ENCODE data around the gene MCRIP1.
A peak's percentile ranks its signal among the peaks of the same experiment; 100 is the strongest.

Gene MCRIP1

DNA sequence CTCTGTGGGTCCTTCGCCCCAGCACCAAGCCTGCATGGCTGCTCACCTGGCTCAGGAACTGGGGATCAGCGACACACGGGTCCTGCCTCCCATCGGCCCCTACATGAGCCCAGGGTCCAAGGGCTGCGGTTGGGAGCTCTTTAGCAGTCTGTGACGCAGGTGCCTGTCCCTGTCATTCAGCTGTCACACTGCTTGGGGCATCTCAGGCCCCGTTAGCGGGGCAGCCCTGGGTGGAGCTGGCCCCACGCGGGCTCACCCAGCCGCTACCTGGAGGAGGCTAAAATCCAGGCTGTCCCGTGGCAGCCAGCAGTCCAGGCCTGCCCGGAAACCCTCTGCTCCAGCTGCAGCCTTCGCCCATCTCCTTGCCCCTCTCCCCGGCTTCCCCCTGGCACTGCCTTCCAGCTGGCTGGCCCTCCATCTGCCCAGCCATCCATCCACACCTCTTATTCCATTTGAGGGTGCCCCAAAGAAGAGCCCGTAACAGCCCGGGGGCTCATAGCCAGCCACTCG is 25.8 kb downstream of the MCRIP1 start:
- H2AK5ac ChIP-seq (ENCODE audit: low read length): no peak overlapping the region
- H3K36me3 ChIP-seq (ENCODE audit: control insufficient read depth, insufficient read depth, low read length): no peaks in the 10 kb centered on the region
- no peak overlapping the region for H4K5ac ChIP-seq (ENCODE audit: low read length)
- H3K23ac ChIP-seq (ENCODE audit: low read length): no peak overlapping the region
- no peaks in the 10 kb centered on the region for H3K79me2 ChIP-seq (ENCODE audit: control insufficient read depth, insufficient read depth, low read length)
- no peak overlapping the region for H2BK15ac ChIP-seq (replicated peaks; ENCODE audit: low read depth)
- no peaks in the 10 kb centered on the region for H3K79me1 ChIP-seq (ENCODE audit: low read length)
- no peak overlapping the region for H3K4ac ChIP-seq (ENCODE audit: low read depth, low read length)
- no peak overlapping the region for H2BK5ac ChIP-seq (ENCODE audit: low read length)
- H4K8ac ChIP-seq (ENCODE audit: low read depth, low read length): no peak overlapping the region
- H3K4me2 ChIP-seq (ENCODE audit: low read length): no peak overlapping the region
- H3K27ac ChIP-seq (ENCODE audit: low read depth, low read length): no peak overlapping the region
- H2BK120ac ChIP-seq (ENCODE audit: low read depth, low read length): no peak overlapping the region
- peaks cover 26% of the 10 kb centered on the region for H3K27me3 ChIP-seq (ENCODE audit: insufficient read depth, low read length, poor library complexity)
- no peak overlapping the region for H3K56ac ChIP-seq (ENCODE audit: low read length)
- H3K4me3 ChIP-seq (ENCODE audit: low read length): no peak overlapping the region
- no CpG with 5 or more reads among the region's 18 CpGs for WGBS (ENCODE audit: extremely low coverage, insufficient coverage, low lambda C conversion rate)
- no peak overlapping the region for H3K9ac ChIP-seq (ENCODE audit: low read length)
- no peak for DNase-seq
- H3K18ac ChIP-seq (ENCODE audit: low read length): no peak overlapping the region
- H3K4me1 ChIP-seq (ENCODE audit: control insufficient read depth, low read depth, low read length): no peaks in the 10 kb centered on the region

DNA sequence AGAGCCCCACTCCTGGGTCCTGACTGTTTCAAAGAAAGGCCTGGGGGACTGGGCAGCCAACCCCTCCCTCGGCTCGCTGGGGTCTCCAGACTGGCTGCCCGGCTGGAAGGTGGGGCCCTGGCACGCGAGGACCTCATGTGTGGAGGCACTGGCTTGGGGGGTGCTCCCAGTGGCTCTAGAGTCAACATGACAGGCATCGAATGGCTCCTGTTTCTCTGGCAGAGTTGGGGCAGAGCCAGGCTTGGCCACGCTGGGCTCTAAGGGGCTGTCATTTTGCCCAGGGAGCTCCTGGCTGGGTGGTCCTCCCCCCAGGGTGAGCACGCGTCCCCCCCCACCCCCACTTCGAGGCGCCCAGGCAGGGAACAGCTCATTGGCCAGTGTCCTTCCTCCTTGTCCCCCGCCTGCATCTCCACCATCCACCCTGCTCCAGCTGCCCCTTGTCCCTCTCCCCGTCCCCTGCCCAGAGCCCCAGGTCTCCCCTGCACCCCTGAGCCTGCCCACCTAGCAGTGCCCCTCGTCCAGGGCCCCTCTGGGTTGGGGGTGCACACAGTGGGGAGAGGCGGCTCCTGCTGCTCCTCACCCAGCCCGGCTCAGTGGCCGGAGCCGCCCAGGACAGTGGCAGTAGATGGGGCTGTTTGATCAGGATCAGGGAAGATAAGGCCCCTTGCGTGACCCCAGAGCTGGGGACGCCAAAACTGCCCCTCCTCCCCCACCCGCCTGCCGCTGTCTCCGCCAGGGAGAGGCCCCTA is 26.5 kb downstream of the MCRIP1 start:
- Histone ChIP-seq H3K18ac (ENCODE audit: low read length) (no peak overlapping the region), H2AK5ac (ENCODE audit: low read length) (no peak overlapping the region), H3K27ac (ENCODE audit: low read depth, low read length) (no peak overlapping the region), H3K56ac (ENCODE audit: low read length) (no peak overlapping the region), H3K4ac (ENCODE audit: low read depth, low read length) (no peak overlapping the region), H4K5ac (ENCODE audit: low read length) (no peak overlapping the region), H3K23ac (ENCODE audit: low read length) (no peak overlapping the region), H2BK120ac (ENCODE audit: low read depth, low read length) (no peak overlapping the region), H3K4me3 (ENCODE audit: low read length) (no peak overlapping the region), H3K4me2 (ENCODE audit: low read length) (no peak overlapping the region), H3K9ac (ENCODE audit: low read length) (no peak overlapping the region), H4K8ac (ENCODE audit: low read depth, low read length) (no peak overlapping the region), H3K27me3 (ENCODE audit: insufficient read depth, low read length, poor library complexity) (peaks cover 26% of the 10 kb centered on the region), H3K79me2 (ENCODE audit: control insufficient read depth, insufficient read depth, low read length) (no peaks in the 10 kb centered on the region), H3K4me1 (ENCODE audit: control insufficient read depth, low read depth, low read length) (no peaks in the 10 kb centered on the region), H2BK15ac (replicated peaks; ENCODE audit: low read depth) (no peak overlapping the region), H3K36me3 (ENCODE audit: control insufficient read depth, insufficient read depth, low read length) (no peaks in the 10 kb centered on the region), H3K79me1 (ENCODE audit: low read length) (no peaks in the 10 kb centered on the region), H2BK5ac (ENCODE audit: low read length) (no peak overlapping the region)
- no peak for DNase-seq
- WGBS (ENCODE audit: extremely low coverage, insufficient coverage, low lambda C conversion rate): no CpG with 5 or more reads among the region's 23 CpGs

DNA sequence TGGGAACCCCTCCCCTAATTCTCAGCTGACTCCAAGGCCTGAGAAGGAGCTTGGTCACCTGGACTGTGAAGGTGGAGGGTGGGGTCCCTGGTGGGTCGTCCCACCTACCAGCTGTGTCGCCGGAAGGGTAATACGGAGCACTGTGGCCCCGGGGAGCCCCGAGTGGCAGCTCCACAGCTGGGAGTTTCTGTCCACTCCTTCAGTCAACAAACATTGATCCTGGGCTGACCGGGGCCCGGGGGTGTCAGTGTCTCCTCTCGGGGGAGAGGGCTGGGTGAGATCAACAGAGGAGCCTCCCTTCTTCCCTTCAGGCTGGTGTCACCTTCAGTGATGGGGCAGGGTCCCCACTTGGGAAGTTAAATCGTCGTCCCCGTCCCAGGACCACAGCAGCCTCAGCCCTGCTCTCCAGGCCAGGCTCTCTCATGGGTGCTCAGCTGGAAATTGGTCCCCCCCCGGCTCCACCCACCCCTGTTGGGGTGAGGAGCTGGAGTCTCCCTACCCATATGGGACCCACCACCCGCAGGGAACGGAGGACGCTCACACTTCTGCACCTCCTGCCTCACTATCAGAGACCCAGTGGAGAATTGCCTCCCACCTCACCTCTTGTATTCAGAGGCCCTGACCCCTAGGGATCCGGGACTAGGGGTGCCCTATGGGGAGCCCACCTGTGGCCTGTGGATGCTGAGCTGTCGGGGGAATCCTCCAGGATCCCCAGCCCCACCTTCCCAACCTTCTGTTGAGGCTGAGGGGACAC is 27.2 kb downstream of the MCRIP1 start:
- Histone ChIP-seq H3K27me3 (ENCODE audit: insufficient read depth, low read length, poor library complexity) (peaks cover 26% of the 10 kb centered on the region), H3K9ac (ENCODE audit: low read length) (no peak overlapping the region), H2BK5ac (ENCODE audit: low read length) (no peak overlapping the region), H2AK5ac (ENCODE audit: low read length) (no peak overlapping the region), H4K8ac (ENCODE audit: low read depth, low read length) (no peak overlapping the region), H3K4me1 (ENCODE audit: control insufficient read depth, low read depth, low read length) (no peaks in the 10 kb centered on the region), H3K27ac (ENCODE audit: low read depth, low read length) (no peak overlapping the region), H3K4me3 (ENCODE audit: low read length) (no peak overlapping the region), H3K4ac (ENCODE audit: low read depth, low read length) (no peak overlapping the region), H3K36me3 (ENCODE audit: control insufficient read depth, insufficient read depth, low read length) (no peaks in the 10 kb centered on the region), H2BK15ac (replicated peaks; ENCODE audit: low read depth) (no peak overlapping the region), H3K56ac (ENCODE audit: low read length) (no peak overlapping the region), H3K79me2 (ENCODE audit: control insufficient read depth, insufficient read depth, low read length) (no peaks in the 10 kb centered on the region), H3K4me2 (ENCODE audit: low read length) (no peak overlapping the region), H3K18ac (ENCODE audit: low read length) (no peak overlapping the region), H4K5ac (ENCODE audit: low read length) (no peak overlapping the region), H3K79me1 (ENCODE audit: low read length) (no peaks in the 10 kb centered on the region), H3K23ac (ENCODE audit: low read length) (no peak overlapping the region), H2BK120ac (ENCODE audit: low read depth, low read length) (no peak overlapping the region)
- WGBS (ENCODE audit: extremely low coverage, insufficient coverage, low lambda C conversion rate): no CpG with 5 or more reads among the region's 18 CpGs
- no peak for DNase-seq

DNA sequence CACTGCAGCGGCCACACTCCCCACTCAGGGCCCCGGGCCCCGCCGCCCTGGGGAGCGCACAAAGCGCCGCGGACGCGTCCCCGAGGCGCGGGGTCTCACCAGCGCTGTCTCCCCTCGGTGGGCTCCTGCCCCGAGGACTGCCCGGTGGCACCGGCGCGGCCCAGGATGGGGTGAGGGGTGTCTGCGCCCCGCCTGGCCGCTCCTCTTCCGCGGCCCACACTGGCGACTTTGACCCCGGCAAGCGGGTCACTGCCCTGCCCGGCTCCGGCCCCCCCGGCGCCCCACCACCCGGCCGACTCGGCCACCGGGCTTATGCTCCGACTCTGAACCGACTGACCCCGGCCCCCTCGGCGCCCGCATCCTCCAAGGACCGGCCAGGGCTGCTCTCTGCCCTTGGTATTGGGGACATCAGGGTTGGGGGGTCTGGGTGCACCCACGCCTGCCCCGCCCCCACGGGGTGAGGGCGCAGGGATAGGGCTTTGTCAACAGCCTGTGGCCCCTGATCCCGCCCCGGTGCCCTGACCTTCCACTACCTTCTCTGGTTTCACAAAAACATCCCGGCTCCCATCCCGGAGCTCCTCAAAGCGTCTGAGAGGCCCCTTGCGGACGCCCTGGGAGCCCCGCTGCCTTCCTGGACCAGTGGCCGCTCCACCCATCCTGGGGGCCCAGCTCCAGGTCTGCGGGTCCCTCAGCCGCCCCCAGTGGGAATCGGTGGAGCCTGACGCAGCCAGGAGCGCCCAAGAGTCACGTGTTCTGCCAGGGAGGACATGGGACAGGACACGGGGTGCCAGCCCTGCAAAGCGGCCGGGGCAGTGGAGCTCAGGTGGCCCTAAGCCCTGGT is 28.3 kb downstream of the MCRIP1 start:
- H3K4me3 ChIP-seq (ENCODE audit: low read length): no peak overlapping the region
- no peak overlapping the region for H2AK5ac ChIP-seq (ENCODE audit: low read length)
- no peak overlapping the region for H4K8ac ChIP-seq (ENCODE audit: low read depth, low read length)
- H3K79me2 ChIP-seq (ENCODE audit: control insufficient read depth, insufficient read depth, low read length): no peaks in the 10 kb centered on the region
- no peak overlapping the region for H3K27ac ChIP-seq (ENCODE audit: low read depth, low read length)
- no peak overlapping the region for H3K18ac ChIP-seq (ENCODE audit: low read length)
- H2BK5ac ChIP-seq (ENCODE audit: low read length): no peak overlapping the region
- peaks cover 26% of the 10 kb centered on the region for H3K27me3 ChIP-seq (ENCODE audit: insufficient read depth, low read length, poor library complexity)
- no CpG with 5 or more reads among the region's 65 CpGs for WGBS (ENCODE audit: extremely low coverage, insufficient coverage, low lambda C conversion rate)
- H4K5ac ChIP-seq (ENCODE audit: low read length): no peak overlapping the region
- H2BK120ac ChIP-seq (ENCODE audit: low read depth, low read length): no peak overlapping the region
- H3K4me1 ChIP-seq (ENCODE audit: control insufficient read depth, low read depth, low read length): no peaks in the 10 kb centered on the region
- no peak for DNase-seq
- H3K36me3 ChIP-seq (ENCODE audit: control insufficient read depth, insufficient read depth, low read length): no peaks in the 10 kb centered on the region
- H3K79me1 ChIP-seq (ENCODE audit: low read length): no peaks in the 10 kb centered on the region
- no peak overlapping the region for H3K23ac ChIP-seq (ENCODE audit: low read length)
- no peak overlapping the region for H3K56ac ChIP-seq (ENCODE audit: low read length)
- H3K4me2 ChIP-seq (ENCODE audit: low read length): no peak overlapping the region
- H3K9ac ChIP-seq (ENCODE audit: low read length): no peak overlapping the region
- no peak overlapping the region for H3K4ac ChIP-seq (ENCODE audit: low read depth, low read length)
- no peak overlapping the region for H2BK15ac ChIP-seq (replicated peaks; ENCODE audit: low read depth)

DNA sequence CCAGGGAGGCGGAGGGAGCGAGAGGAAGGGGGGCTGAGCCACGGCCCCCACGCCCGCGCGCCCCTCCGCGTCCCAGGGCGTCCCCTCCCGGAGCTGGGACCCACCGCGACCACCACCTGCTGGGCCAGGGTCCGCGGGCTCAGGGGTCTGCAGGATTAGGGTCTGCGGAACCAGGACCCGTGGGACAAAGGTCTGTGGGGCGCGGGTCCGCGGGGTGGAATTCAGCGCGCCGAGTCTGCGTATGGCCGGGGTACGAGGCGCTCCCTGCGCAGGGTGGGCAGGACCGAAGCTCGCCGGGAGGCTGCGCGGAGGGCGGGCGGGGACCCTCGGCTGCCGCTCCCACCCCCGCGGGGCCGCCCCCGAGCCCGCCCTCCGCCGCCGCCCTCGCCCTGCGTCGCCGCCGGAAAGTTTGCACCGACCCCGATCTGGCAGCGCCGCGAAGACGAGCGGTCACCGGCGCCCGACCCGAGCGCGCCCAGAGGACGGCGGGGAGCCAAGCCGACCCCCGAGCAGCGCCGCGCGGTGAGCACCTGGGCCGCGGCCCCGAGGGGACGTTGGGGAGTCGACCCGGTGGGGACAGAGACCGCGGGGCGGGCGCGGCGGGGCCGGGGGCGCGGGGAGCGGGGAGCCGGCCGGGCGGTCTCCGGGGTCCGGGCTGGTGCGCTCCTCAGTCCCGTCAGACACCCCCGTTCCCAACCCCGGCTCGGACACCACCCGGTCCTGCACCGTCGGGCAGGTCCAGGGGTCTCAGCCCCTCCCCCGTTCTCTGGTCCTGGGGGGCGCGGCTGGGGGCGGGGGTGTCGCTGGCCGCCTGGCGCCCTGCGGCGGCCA is 29.1 kb downstream of the MCRIP1 start, which contains the start of gene GCGR:
Gene GCGR, plus strand, starts transcription at position 423 of the 831 bp plus-strand sequence. CDS start 4,869 bp downstream, outside the sequence.
- Histone ChIP-seq H3K36me3 (ENCODE audit: control insufficient read depth, insufficient read depth, low read length) (no peaks in the 10 kb centered on the region), H2BK15ac (replicated peaks; ENCODE audit: low read depth) (no peak within 1 kb of the TSS), H3K56ac (ENCODE audit: low read length) (peak within 1 kb of the TSS; percentile 15), H3K4ac (ENCODE audit: low read depth, low read length) (no peak within 1 kb of the TSS), H3K18ac (ENCODE audit: low read length) (no peak within 1 kb of the TSS), H2BK5ac (ENCODE audit: low read length) (no peak within 1 kb of the TSS), H2BK120ac (ENCODE audit: low read depth, low read length) (no peak within 1 kb of the TSS), H3K9ac (ENCODE audit: low read length) (no peak within 1 kb of the TSS), H3K27me3 (ENCODE audit: insufficient read depth, low read length, poor library complexity) (peaks cover 26% of the 10 kb centered on the region), H3K27ac (ENCODE audit: low read depth, low read length) (no peak within 1 kb of the TSS), H3K23ac (ENCODE audit: low read length) (no peak within 1 kb of the TSS), H3K4me2 (ENCODE audit: low read length) (peak within 1 kb of the TSS; percentile 20), H3K79me1 (ENCODE audit: low read length) (no peaks in the 10 kb centered on the region), H4K8ac (ENCODE audit: low read depth, low read length) (no peak within 1 kb of the TSS), H3K79me2 (ENCODE audit: control insufficient read depth, insufficient read depth, low read length) (no peaks in the 10 kb centered on the region), H2AK5ac (ENCODE audit: low read length) (no peak within 1 kb of the TSS), H3K4me1 (ENCODE audit: control insufficient read depth, low read depth, low read length) (no peaks in the 10 kb centered on the region), H4K5ac (ENCODE audit: low read length) (no peak within 1 kb of the TSS), H3K4me3 (ENCODE audit: low read length) (no peak within 1 kb of the TSS)
- DNase-seq: no peak
- no CpG with 5 or more reads among the region's 110 CpGs for WGBS (ENCODE audit: extremely low coverage, insufficient coverage, low lambda C conversion rate)

All from mesendoderm (in vitro differentiated cells).